Stimulated activated CD8-positive, alpha-beta memory T cell treated with anti-CD3 and anti-CD28 coated beads, Interleukin-7, amount 100 ng/mL, for 4 hours (primary cell): ENCODE data around the gene C1QTNF7.

Experiments used
- DNase-seq, 2 donors: peaks; one replicate each; pipeline ENCODE4 v3.0.0-alpha.2; 2020; ENCODE audit warnings: low read depth in 2 of 2

The C1QTNF7 gene, protein sequence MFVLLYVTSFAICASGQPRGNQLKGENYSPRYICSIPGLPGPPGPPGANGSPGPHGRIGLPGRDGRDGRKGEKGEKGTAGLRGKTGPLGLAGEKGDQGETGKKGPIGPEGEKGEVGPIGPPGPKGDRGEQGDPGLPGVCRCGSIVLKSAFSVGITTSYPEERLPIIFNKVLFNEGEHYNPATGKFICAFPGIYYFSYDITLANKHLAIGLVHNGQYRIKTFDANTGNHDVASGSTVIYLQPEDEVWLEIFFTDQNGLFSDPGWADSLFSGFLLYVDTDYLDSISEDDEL

DNA sequence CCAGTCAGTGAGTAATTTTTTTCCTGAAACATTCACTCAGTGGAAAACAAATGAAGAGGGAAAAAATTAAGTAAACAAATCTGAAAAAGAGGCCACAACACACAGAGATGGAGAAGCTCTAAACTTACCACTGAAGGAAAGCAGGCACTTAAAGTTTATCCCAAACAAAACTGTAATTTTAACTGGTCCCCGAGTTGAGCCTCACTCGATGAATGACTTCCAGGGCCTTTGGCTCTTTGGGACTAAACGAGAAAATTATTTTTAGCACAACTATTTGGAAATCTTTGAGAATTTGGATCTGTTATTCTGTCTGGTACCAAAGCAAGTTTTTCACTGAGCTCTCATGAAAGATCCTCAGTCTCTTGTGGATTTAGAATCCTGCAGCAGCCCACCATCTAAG lies at the start of gene C1QTNF7:
Gene C1QTNF7, plus strand, starts transcription at position 333 of the 400 bp plus-strand sequence. CDS start 7,711 bp downstream, outside the sequence.
- no peak for DNase-seq

DNA sequence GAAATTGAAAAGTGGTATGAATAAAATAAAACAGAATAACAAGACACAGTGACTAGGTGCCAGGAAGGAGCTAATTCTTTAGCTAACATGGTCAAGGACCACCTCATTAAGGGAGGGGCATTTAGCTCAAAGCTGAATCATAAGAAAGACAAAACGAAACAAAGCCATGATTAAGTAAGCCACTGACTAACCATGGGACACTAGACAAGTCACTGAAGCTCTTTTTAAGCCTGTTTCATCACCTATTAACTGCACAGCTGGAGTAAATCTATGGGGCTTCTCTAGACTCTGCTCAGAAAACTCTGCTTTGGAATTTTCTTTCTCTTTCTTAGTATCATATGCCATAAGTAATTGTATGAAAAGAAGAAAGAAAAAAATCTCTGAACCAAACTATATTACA lies 49.8 kb upstream of the C1QTNF7 start:
- DNase-seq = no peak

DNA sequence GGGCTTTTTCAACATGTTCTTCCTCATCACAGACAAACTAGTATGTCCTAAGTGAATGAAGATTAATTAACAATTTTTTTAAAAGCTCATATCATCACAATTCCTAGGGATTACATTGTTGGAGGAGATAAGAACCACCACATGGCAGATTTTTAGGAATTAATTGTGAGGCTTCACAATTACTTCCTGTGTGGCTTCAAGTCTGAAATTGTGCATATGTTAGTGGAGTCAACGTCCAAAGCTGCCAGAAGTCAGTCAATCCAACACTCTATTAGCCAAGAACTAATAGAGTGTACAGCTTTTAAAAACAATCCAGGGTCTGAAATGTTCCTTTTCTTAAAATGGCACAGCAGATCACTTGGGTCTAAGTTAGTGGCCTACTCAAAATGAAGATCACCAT lies 49.3 kb upstream of the C1QTNF7 start:
- DNase-seq = no peak

DNA sequence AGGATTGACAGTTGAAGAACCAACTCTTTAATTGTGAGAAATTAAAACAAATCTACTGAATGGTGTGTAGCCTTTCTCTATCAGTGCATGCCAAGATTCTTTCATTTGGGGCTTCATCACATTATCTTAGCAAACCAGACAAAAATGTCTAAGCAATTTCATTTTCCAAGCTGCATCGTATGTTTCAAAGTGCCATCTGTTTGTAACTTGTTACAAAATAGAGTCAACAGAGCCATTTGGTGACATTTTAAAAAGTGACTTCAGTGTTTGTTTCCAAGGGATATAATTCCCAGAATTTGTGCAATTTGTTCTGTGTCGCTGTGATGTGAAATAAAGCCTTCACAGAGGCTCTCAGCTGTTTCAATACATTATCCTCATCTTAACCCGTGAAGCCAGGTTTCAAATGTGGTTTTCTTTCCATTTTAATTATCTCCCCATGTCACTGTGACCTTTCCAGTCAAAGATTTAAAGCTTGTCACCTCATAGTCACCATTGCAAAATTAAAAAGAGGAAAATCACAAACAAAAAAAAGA lies 46.0 kb upstream of the C1QTNF7 start:
- DNase-seq = no peak

DNA sequence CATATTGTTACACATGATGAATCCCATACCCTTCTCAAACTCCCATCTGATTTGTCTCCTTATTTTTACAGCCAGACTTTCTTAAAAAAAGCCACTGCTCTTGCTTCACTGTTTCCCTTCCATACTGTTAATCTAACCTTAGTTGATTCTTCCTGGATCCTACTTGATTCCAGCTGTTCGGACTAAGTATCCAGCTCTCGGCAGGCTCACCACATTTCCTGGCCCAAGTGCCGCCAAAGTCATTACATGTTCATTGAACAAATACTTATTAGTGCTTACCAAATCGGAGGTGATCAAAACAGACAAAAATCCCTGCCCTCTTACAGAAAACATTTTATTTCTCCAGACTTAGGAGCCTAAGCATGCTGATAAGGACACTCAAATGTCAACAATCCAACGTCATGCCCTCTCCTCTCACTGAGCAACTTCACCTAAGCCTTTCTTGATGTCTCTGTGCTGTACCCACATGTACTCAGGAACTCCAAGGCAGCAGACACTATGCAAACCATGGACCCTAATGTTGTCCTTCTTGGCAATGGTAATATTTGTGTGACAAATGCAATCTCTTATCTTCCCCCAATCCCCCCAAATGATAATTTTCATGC lies 45.1 kb upstream of the C1QTNF7 start:
- DNase-seq = no peak

DNA sequence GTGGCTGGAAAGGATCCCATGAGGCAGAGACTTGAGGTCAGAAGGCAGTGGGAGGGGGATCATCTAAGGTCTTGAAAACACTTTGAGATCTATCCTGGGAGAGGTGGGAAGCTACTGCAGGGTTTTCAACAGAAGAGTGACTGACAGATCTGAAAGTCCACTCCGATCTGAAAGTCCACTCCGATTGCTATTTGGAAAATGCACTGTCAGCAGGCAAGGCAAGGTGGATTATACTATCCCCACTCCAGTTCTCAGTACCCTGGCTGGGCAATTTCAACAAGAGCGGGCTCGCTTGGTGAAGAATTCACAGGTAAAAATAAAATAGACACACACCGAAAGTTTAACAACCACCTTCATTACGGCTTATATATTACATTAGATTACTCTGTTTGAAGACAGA lies 42.3 kb upstream of the C1QTNF7 start:
- no peak for DNase-seq

DNA sequence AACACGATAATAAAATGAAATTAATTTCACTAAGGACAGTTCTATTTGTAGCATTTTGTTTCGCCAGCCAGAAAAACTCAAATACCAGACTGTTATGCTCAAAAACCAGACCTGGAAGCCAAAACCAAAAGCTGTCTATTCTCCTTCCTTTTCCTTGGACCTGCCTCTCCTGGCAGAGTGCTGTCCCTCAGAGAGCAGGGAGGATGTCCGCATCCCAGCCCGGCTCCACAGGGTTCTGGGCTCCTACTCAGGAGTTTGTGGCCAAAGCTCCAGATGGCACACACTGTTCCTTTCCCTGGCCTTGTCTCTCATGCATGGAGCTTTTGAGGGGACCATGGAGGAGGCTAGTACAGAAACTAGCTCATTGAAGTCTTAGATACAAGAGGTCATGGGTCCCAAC lies 41.9 kb upstream of the C1QTNF7 start:
- DNase-seq = no peak

DNA sequence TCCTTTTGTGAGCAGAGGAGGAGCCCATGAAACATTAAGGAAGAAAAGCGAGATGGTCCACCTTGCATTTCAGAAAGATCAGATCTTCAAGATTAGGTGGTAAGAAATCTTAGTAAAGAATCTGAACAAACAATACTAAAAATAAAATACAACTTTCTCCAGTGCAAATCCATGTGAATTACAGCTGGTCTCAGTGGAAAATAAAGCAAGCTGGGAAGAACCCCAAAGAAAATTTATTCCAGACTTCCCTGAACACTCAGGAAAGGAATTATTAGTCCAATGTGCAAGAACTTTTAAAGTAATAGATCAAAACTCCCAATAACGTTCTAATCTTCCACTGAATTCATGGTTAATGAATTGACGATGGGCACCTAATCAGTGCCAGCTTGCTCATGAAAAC lies 37.3 kb upstream of the C1QTNF7 start:
- DNase-seq = no peak

DNA sequence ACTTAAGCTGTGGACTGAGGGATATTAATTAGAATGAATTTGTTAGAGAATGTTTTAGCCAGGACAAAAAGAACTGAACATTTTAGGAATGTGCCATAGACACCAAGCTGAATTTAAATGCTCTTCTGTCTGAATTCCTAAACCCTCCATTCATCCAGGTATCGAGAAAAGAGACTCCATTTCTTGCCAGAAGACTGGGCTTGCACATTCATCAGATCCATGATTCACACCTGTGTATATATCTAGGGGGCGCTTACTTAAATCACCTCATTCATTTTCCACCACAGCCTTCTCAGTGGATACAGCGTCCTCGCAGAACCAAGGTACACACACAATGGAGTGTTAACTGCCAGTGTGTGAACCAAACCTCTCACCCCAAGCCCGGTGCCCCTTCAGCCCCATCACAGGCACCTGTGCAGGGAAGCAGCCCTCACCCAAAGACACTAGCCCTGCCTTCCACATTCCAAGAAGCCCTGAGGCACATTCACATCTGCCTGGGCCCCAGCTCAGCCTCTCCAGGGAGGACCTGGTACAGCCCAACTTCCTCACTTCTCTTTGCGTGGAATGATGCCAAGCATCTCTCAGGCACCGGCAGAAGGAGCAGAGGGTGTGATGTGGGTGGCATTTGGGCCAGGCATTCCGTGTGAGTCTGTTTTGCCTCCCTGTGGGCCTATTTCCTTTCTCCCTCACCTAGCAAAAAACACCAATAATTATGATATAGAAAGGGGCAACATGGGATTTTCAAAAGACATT lies 35.6 kb upstream of the C1QTNF7 start:
- no peak for DNase-seq

DNA sequence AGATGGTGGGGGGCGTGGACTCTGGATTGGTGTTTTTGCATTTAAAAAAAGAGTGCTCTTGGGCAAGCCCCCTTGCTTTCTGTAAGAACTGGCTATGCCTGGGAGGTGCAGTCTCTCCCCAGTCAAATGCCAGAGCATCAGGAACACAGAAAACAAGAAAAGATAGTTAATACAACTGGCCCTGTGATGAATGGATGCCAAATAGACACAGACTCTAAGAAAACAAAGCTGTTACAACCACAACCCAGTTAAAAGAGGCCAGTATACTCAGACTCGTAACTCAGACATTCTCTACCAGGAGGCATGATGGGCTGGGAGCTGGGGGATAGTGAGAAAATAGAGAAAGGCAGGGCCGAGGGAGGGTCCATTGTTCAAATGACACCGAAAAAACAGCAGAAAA lies 32.5 kb upstream of the C1QTNF7 start:
- DNase-seq = no peak

DNA sequence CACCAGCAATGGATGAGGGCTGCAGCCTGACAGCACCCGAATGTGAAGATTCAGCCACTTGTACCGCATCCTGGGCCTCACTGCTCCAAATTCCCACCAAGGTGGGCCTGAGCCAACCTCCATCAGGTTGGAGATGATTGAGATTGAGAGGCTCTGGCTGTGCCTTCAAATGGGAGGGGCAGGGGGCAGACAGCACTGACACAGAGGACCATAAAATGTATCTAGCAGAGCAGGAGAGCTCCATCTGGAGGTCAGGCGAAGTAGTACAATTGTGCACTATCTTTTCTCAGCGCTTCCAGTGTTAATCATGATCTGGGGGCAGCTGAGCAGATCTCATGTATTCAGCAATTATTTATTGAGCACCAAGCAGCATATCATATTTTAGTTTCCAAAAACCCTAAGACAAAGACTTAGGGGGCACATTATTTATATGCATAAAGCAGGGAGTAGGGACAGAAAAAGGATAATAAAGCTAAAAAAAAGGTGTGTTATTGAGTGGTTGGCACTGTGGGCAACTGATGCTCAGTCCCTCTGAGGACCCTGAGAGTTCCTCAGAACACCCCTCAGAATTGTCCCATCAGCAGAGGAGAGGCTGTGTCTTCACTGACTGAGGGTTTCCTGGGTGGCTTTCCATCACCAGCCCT lies 31.6 kb upstream of the C1QTNF7 start:
- peak; percentile 16 to 19 for DNase-seq

DNA sequence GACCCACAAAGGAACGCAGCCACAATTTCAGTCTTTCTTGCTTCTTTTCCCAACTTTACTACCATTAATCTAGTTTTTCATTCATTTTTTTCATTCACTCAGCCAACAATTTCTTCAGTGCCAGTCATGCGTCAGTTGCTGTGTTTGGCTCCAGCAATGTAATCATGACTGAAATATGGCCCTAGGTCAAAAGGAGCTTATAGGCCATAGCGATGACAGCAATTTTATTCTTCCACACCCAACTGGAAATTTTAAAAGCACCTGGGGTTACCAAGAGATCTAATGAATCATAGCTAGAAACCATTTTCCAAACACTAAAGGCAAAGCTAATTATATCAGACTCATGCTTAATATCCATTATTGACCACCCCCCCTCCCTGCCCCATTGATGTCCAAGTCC lies 29.8 kb upstream of the C1QTNF7 start:
- DNase-seq = no peak

DNA sequence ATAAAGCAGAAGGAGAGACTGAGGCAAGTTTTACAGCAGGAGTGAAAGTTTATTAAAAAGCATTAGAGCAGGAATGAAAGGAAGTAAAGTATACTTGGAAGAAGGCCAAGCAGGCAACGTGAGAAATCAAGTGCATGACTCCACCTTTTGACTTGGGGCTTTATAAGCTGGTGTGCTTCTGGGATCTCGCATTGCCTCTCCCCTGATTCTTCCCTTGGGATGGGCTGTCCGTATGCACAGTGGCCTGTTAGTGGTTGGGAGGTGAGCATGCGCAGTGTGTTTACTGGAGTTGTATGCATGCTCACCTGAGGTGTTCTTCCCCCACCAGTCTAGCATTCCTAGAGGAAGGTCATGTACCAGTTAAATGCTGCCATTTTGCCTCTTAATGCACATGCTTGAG lies 29.1 kb upstream of the C1QTNF7 start:
- no peak for DNase-seq

DNA sequence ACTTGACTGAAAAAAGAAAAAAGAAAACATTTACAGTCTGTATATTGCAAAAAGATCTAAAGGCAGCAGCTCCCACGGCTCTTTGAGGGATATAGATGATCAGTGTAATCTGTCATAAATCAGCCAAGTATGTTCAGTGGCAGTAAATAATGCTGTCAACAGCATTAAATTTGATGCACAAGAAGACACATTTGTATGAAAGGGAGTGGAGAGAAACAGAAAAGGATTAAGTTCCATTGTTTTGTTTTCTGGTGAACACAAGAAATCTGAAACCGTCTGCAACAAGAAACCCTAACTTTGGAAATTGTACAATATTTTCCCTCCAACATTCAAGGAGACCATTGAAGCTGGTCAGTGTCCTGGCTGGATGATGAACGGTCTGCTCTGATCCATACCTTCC lies 27.6 kb upstream of the C1QTNF7 start:
- no peak for DNase-seq

DNA sequence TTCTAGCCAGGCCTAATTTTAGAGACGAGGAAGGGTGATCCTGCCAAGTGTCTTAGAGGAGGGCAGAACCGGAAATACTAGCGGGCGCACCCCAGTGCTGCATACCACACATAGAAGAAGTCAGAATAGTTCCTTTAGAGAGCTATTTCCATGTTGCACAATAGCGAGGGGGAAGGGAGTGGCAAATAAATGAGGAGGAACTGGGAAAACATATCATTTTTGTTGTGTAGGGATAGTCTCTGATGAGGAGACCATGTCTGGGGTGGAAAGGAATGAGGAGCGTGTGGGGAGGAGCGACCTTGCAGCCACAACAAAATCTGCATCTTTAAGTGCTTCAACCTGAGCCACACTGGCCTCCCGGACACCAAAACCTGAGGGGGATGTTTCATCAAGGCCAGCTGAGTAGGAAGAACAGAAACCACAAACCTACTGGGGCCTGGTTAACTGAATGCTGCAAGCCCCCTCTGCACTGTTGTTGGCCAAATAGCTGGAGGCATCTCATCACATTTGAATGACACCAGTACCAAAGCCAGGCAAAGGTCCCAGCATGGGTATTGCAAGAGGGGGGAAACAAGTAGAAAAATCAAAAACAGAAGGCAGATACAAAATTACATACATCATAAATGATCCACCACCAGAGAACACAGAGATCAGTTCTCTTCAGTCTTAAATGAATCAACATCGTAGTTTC lies 26.7 kb upstream of the C1QTNF7 start:
- DNase-seq = peak in 1 of 2 donors; percentile 6

DNA sequence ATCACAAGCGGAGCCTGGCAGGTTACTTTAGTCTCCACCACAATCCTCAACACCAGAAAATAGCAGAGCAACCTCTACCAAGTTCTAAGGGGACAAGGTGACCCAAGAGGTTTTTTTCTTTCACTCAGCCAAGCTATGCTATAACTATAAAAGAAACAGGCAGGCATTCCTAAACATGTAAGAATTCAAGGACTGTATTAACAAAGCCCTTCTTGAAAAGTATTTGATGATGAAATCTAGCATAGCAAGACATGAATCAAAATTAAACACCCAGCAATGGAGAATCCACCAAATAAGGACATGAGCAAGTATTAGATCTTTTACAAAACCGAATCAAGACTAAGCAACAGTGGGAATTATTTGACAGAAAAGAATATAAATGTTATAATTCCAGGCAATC lies 25.7 kb upstream of the C1QTNF7 start:
- DNase-seq = no peak

DNA sequence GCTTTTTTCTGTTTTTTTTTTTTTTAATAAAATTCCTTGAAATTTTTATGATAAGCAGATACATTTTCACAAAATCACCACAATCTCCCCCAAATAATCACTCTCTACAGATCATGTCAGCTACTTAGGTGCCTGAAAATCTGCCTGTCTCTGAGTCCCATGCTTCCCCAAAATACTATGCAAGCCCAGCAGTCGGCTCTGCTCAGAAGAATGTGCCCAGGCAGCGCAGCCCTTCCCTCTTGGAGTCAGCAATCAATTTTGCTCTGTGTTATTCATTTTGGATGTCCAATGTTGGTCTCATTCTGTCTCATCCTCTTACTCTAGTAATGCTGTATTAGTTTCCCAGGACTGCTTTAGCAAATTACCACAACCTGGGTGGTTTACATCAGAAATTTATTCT lies 24.9 kb upstream of the C1QTNF7 start:
- DNase-seq = no peak

DNA sequence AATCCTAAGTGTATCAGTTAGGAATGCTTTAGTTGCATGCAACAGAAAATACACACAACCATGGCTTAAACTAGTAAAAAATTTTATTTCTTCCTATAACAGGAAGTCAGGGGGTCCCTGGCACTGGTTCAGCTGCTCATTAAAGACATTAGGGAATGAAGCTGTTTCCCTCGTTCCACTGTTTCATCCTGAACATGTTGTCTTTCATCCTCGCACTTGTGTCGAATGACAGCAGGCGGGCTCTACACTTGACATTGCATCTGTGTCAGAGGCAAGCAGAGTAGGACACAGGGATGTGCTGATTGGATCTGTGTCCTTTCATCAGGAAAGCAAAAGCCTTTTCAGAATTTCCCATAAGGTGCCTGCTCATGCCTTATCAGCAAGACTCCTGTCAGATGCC lies 22.8 kb upstream of the C1QTNF7 start:
- DNase-seq = no peak

DNA sequence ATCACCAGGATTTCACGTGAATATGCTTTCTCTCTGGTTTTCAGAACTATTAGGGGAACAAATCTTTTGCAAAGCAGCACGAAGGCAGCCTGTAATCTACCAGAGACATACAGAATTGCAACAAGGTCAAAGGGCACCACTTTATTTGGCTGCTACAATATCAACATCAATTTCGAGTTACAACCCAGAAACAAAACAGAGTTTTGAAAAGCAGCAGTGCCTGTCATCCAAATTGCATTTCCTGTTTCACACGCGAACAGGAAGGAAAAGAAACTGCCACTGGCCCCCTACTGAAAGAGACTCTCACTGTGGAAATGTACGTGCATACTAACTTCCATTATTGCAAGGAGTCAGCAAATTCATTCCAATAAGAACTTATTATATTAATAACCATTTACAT lies 17.1 kb upstream of the C1QTNF7 start:
- no peak for DNase-seq

DNA sequence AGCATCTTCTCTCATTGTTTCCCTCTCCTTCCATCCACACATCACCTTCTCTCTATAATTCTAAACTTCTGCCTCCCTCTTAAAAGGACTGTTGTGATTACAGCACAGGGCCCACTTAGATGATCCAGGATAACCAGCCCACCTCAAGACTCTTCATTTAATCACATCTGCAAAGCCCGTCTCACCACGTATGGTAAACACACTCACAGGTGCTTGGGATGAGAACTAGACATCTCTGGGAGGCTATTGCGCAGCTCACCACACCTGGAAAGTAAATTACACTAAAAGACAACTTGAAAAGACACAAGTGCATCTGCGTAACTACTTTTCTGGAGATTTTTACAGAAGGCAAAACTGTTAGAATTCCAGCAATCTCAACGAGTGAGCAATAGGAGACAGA lies 15.4 kb upstream of the C1QTNF7 start:
- DNase-seq = no peak

DNA sequence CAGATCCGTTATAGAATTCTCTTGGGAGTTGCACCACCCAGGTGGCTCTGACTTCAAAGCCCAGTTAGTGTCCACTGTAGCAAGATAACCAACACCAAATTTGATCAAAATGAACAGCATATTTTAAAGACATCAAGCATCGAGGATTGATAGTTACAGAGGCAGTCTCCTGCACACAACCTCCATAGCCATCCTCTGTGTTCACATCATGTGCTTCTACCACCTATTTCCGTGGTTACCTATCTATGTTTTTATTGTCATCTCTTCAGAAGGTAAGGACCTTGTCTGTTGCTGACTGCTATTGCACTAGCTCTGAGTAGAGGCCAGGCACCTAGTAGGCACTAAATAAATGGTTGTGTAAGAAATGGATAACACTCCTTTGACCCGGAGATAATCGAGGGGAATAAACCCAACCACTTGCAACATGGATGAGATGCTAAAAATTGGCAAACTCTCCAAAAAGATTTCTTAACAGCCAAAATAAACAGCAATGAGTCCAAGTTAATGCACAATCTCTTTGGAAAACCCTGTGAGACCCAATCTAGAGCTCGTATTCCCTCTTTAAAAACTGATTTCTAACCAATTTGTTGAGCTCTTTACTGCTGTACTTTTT lies 14.7 kb upstream of the C1QTNF7 start:
- DNase-seq = no peak
